Dendritic cell treated with granulocyte-macrophage colony-stimulating factor and Interleukin-4, amounts not matched to agents 40 ng/mL and 50 ng/mL, for 4 days (primary cell): Measurements from ENCODE around the gene CELSR2.

Experiments used
- H3K27ac Mint-ChIP-seq: one replicate; pipeline ENCODE4 v1.8.0; 2022; ENCODE audit warnings: mild to moderate bottlenecking, mixed read lengths
- H3K27me3 Mint-ChIP-seq: one replicate; pipeline ENCODE4 v1.8.0; 2022; ENCODE audit warnings: mild to moderate bottlenecking, mixed read lengths
- H3K36me3 Mint-ChIP-seq: one replicate; pipeline ENCODE4 v1.8.0; 2022; ENCODE audit warnings: low read depth, mixed read lengths
- H3K4me1 Mint-ChIP-seq: one replicate; pipeline ENCODE4 v1.8.0; 2022; ENCODE audit warnings: low read depth, mixed read lengths
- H3K4me3 Mint-ChIP-seq: one replicate; pipeline ENCODE4 v1.8.0; 2022; ENCODE audit warnings: mild to moderate bottlenecking, moderate library complexity, mixed read lengths
- H3K9me3 Mint-ChIP-seq: one replicate; pipeline ENCODE4 v1.8.0; 2022; ENCODE audit warnings: mixed read lengths
- intact Hi-C: fragments of 100-400 bp; cut with micrococcal nuclease; formaldehyde crosslinking; loops from one replicate; pipeline ENCODE4 v1.15.0; 2022

CELSR2 gene

GRCh38 chr1:109315288-109315687, 65.9 kb downstream of the CELSR2 start:
- intact Hi-C loops = no loop called here
- peaks cover 100% of the 10 kb centered on the region for H3K36me3 Mint-ChIP-seq
- no peak overlapping the region for H3K4me3 Mint-ChIP-seq
- no peaks in the 10 kb centered on the region for H3K27me3 Mint-ChIP-seq
- H3K4me1 Mint-ChIP-seq = peaks cover 6% of the 10 kb centered on the region
- H3K27ac Mint-ChIP-seq = no peak overlapping the region
- H3K9me3 Mint-ChIP-seq = no peaks in the 10 kb centered on the region

- H3K36me3 Mint-ChIP-seq = peaks cover 100% of the 10 kb centered on the region
- intact Hi-C loops = no loop called here
- H3K27ac Mint-ChIP-seq = no peak overlapping the region
- peaks cover 5% of the 10 kb centered on the region for H3K4me1 Mint-ChIP-seq
- no peaks in the 10 kb centered on the region for H3K27me3 Mint-ChIP-seq
- no peak overlapping the region for H3K4me3 Mint-ChIP-seq
- H3K9me3 Mint-ChIP-seq = no peaks in the 10 kb centered on the region
These were observed 67.2 kb downstream of the CELSR2 start for GRCh38 chr1:109316506-109316905.

GRCh38 chr1:109319114-109319513, 69.8 kb downstream of the CELSR2 start:
- no peak overlapping the region for H3K27ac Mint-ChIP-seq
- H3K4me1 Mint-ChIP-seq = no peaks in the 10 kb centered on the region
- no peaks in the 10 kb centered on the region for H3K27me3 Mint-ChIP-seq
- intact Hi-C loops = no loop called here
- no peaks in the 10 kb centered on the region for H3K9me3 Mint-ChIP-seq
- peaks cover 100% of the 10 kb centered on the region for H3K36me3 Mint-ChIP-seq
- no peak overlapping the region for H3K4me3 Mint-ChIP-seq

- intact Hi-C loops = no loop called here
- Mint-ChIP-seq H3K27me3 (no peaks in the 10 kb centered on the region), H3K4me3 (no peak overlapping the region), H3K9me3 (no peaks in the 10 kb centered on the region), H3K36me3 (peaks cover 100% of the 10 kb centered on the region), H3K27ac (no peak overlapping the region), H3K4me1 (no peaks in the 10 kb centered on the region)
These were observed 73.6 kb downstream of the CELSR2 start for GRCh38 chr1:109322974-109323373.
